K562 (cell line): ENCODE measurements around the gene ANKFN1. TPM values are rescaled to one million over a fixed set of nuclear protein-coding genes. Genes with fewer than 3 reads are reported as not detected.

ENCODE experiments used
- ATAC-seq: fragments of 200-7000 bp; cut with Tn5 transposase; 3 replicates; pipeline ENCODE4 v1.9.1; 2020; ENCODE audit warnings: moderate library complexity
- BruUV-seq: library from RNA; stranded (reverse); fragments of 400-500 nt; replicated peaks from 2 replicates; lab custom pipeline; 2021; lab: Mats Ljungman, UMichigan
- CTCF ChIA-PET: fragments of 300-600 bp; formaldehyde crosslinking; extraction: SDS; loops from one replicate; lab custom pipeline; 2021; ENCODE audit warnings: low intra/inter-chr PET ratio; lab: Yijun Ruan, JAX
- POLR2A ChIA-PET: fragments of 300-600, 350-650 bp; sonication (Branson Sonifier 250); formaldehyde crosslinking; extraction: SDS; loops from one replicate; lab custom pipeline; 2021; ENCODE audit warnings: antibody characterized with exemption, inconsistent platforms; lab: Yijun Ruan, JAX
- DNase-seq, 4 experiments: peaks; one replicate each; pipeline versions ENCODE4 v3.0.0 to v3.0.0-alpha.2; 2011 to 2018; ENCODE audit warnings: low spot score in 3 of 4, mixed read lengths in 3 of 4; ENCODE audit errors: extremely low read depth in 1 of 4
- FAIRE-seq: peaks from 2 replicates; lab custom pipeline; 2011; peaks lifted over from hg19 to GRCh38; lab: Jason Lieb, UNC
- H2AFZ ChIP-seq: 2 replicates; pipeline ENCODE4 v1.6.0; 2011; ENCODE audit warnings: low read depth, low read length, control low read depth, inconsistent platforms
- H3K27ac ChIP-seq: fragments of 200-600 bp; 3 replicates; pipeline ENCODE4 v1.8.0; 2011; ENCODE audit warnings: low read depth, mild to moderate bottlenecking, control low read depth, inconsistent platforms, low read length, moderate library complexity, mixed read lengths; ENCODE audit errors: extremely low read depth
- H3K27me3 ChIP-seq, 2 experiments: fragments of 300-600 bp in 1 of 2; 2 replicates in 1 of 2; 3 replicates in 1 of 2; pipeline versions ENCODE4 v1.6.0 to v1.8.0; 2011; ENCODE audit warnings: inconsistent platforms in 2 of 2, low read length in 2 of 2, mild to moderate bottlenecking in 1 of 2, mixed read lengths in 1 of 2, moderate library complexity in 1 of 2; ENCODE audit not compliant: control insufficient read depth in 2 of 2, insufficient read depth in 2 of 2
- H3K36me3 ChIP-seq: fragments of 300-600 bp; 3 replicates; pipeline ENCODE4 v1.8.0; 2011; ENCODE audit warnings: mild to moderate bottlenecking, low read length, inconsistent platforms; ENCODE audit not compliant: control insufficient read depth, insufficient read depth
- H3K4me1 ChIP-seq, 2 experiments: fragments of 200-600 bp in 1 of 2; replicated peaks in 1 of 2; 2 replicates in 1 of 2; 3 replicates in 1 of 2; pipeline versions ENCODE4 v1.5.1 to v1.8.0; 2011; ENCODE audit warnings: inconsistent platforms in 2 of 2, low read length in 2 of 2, mild to moderate bottlenecking in 1 of 2, mixed read lengths in 1 of 2, moderate library complexity in 1 of 2; ENCODE audit not compliant: control insufficient read depth in 2 of 2, insufficient read depth in 2 of 2
- H3K4me2 ChIP-seq: 2 replicates; pipeline ENCODE4 v1.6.1; 2011; ENCODE audit warnings: low read length, control low read depth, inconsistent platforms, mixed read lengths; ENCODE audit not compliant: insufficient read depth
- H3K4me3 ChIP-seq: fragments of 200-600 bp; sonication (generic), shearing (Covaris generic); 2 replicates; pipeline ENCODE4 v1.5.1; 2016; ENCODE audit warnings: control low read depth, inconsistent platforms
- H3K79me2 ChIP-seq: fragments of 200-600 bp; 3 replicates; pipeline ENCODE4 v1.8.0; 2011; ENCODE audit warnings: low read length, inconsistent platforms; ENCODE audit not compliant: control insufficient read depth, insufficient read depth
- H3K9ac ChIP-seq, 2 experiments: 2 replicates each; pipeline versions ENCODE4 v1.6.0 to v1.6.1; 2011; ENCODE audit warnings: low read depth in 2 of 2, low read length in 2 of 2, control low read depth in 1 of 2, inconsistent platforms in 1 of 2, mild to moderate bottlenecking in 1 of 2, mixed read lengths in 1 of 2; ENCODE audit not compliant: insufficient read depth in 1 of 2
- H3K9me1 ChIP-seq: one replicate; pipeline ENCODE4 v1.6.0; 2011; ENCODE audit warnings: inconsistent platforms, mild to moderate bottlenecking, low read length, moderate library complexity; ENCODE audit not compliant: control insufficient read depth, insufficient read depth
- H3K9me3 ChIP-seq: replicated peaks from 2 replicates; pipeline ENCODE4 v1.5.1; 2011; ENCODE audit warnings: low read depth, low read length, inconsistent platforms; ENCODE audit not compliant: control insufficient read depth, insufficient read depth
- H4K20me1 ChIP-seq: replicated peaks from 2 replicates; pipeline ENCODE4 v1.6.1; 2011; ENCODE audit warnings: low read length, inconsistent platforms, mixed read lengths; ENCODE audit not compliant: control insufficient read depth, insufficient read depth
- CREB3L1 ChIP-seq: fragments of 450-650 bp; IDR thresholded peaks from 2 replicates; pipeline ENCODE4 v1.6.1; 2014; ENCODE audit warnings: low read depth, mild to moderate bottlenecking, moderate library complexity, borderline replicate concordance
- DACH1 ChIP-seq: fragments of 450-650 bp; IDR thresholded peaks from 2 replicates; pipeline ENCODE4 v1.6.1; 2018; ENCODE audit not compliant: partially characterized antibody
- EP400 ChIP-seq: fragments of 450-650 bp; IDR thresholded peaks from 2 replicates; pipeline ENCODE4 v1.6.1; 2017; ENCODE audit warnings: antibody characterized with exemption, mild to moderate bottlenecking, moderate library complexity
- HDAC1 ChIP-seq, 2 experiments: fragments of 450-650 bp; IDR thresholded peaks; 2 replicates each; pipeline ENCODE4 v1.6.1; 2016 to 2017; ENCODE audit warnings: inconsistent platforms in 1 of 2, mild to moderate bottlenecking in 1 of 2, moderate library complexity in 1 of 2
- HDGF ChIP-seq: fragments of 450-650 bp; IDR thresholded peaks from 2 replicates; pipeline ENCODE4 v1.6.1; 2016
- NFE2 ChIP-seq: IDR thresholded peaks from 2 replicates; pipeline ENCODE4 v1.6.1; 2014; ENCODE audit warnings: antibody characterized with exemption, low read depth
- NFIC ChIP-seq: fragments of 450-650 bp; IDR thresholded peaks from 2 replicates; pipeline ENCODE4 v1.6.1; 2017; ENCODE audit warnings: mild to moderate bottlenecking, inconsistent platforms
- POLR2B ChIP-seq: fragments of 450-650 bp; IDR thresholded peaks from 2 replicates; pipeline ENCODE4 v1.6.1; 2018; ENCODE audit warnings: low read depth; ENCODE audit not compliant: partially characterized antibody
- RNF219 ChIP-seq: fragments of 250-450 bp; sonication (Bioruptor Pico); IDR thresholded peaks from 2 replicates; pipeline ENCODE4 v1.5.0; 2022; ENCODE audit warnings: mild to moderate bottlenecking
- SREBF1 ChIP-seq: fragments of 150-350 bp; IDR thresholded peaks from 2 replicates; pipeline ENCODE4 v1.6.1; 2014; ENCODE audit warnings: antibody characterized with exemption, low read depth, low read length, borderline replicate concordance
- SUPT5H ChIP-seq: fragments of 450-650 bp; IDR thresholded peaks from 2 replicates; pipeline ENCODE4 v1.6.1; 2016
- TBP ChIP-seq: optimal IDR thresholded peaks from 2 replicates; pipeline ENCODE3; 2011; ENCODE audit warnings: low read depth, low read length, improper control_type of control experiment
- TCF7 ChIP-seq: sonication (generic); IDR thresholded peaks from 2 replicates; pipeline ENCODE4 v1.6.1; 2016; ENCODE audit warnings: antibody characterized with exemption, borderline replicate concordance
- ZNF41 ChIP-seq: fragments of 250-450 bp; sonication (Bioruptor Pico); conservative IDR thresholded peaks from 2 replicates; pipeline ENCODE4 v1.4.0; 2020; ENCODE audit warnings: mild to moderate bottlenecking
- WGBS: fragments of 100-300 bp; shearing (Covaris generic); methylation state at CpG from one replicate; pipeline ENCODE4 v1.1.6; 2016; ENCODE audit warnings: low coverage, mixed read lengths; ENCODE audit not compliant: insufficient coverage; ENCODE audit errors: missing lambda C conversion rate; 5-methylcytosine and 5-hydroxymethylcytosine counted together
- in situ Hi-C: fragments of 300-500 bp; cut with MboI; formaldehyde crosslinking; loops from 4 replicates; pipeline ENCODE4 v1.15.0; 2018; ENCODE audit warnings: inconsistent platforms, mixed read lengths
- intact Hi-C: fragments of 100-400 bp; cut with micrococcal nuclease; formaldehyde crosslinking; loops from 2 replicates; pipeline ENCODE4 v1.14.2; 2022
- polyA plus RNA-seq, 8 experiments: library from polyadenylated mRNA; depleted of rRNA in 4 of 8; stranded (reverse) in 5 of 8; unstranded in 3 of 8; fragments of >200 nt; fragmentation: Nextera tagmentation in 2 of 8; fragmentation: Illumina TruSeq in 1 of 8; extraction: Ambion mirVana in 2 of 8; extraction: Trizol in 1 of 8; gene quantifications; 2 replicates each; pipeline versions ENCODE4 v1.2.1 to v1.2.3, GENCODE V29; 2011 to 2014; ENCODE audit warnings: inconsistent platforms in 1 of 8, missing spikeins in 1 of 8
- total RNA-seq, 7 experiments: library from RNA; depleted of rRNA in 6 of 7; stranded (reverse); fragments of >200 nt in 6 of 7; fragmentation: Illumina TruSeq in 2 of 7; extraction: Trizol in 2 of 7; gene quantifications; 2 replicates each; pipeline versions ENCODE4 v1.2.1 to v1.2.3, GENCODE V29; 2011 to 2021; ENCODE audit warnings: low replicate concordance in 1 of 7

ANKFN1 gene
- total and polyA plus RNA-seq, 9 of the 15 experiments (the other 6 are each of a cell fraction or from before 2014, with no cell fraction given), result 0.04 to 0.39 (median 0.15) TPM; not detected in 1

- no TSS peak for BruUV-seq
- no peak overlapping the region for H3K9ac ChIP-seq
- no peak overlapping the region for H3K4me3 ChIP-seq
- ATAC-seq (no peak), FAIRE-seq (no peak), DNase-seq (no peak)
- no peaks in the 10 kb centered on the region for H3K9me3 ChIP-seq
- no peaks in the 10 kb centered on the region for H3K9me1 ChIP-seq
- in situ Hi-C loops, result no loop called here
- H3K4me2 ChIP-seq, result no peak overlapping the region
- no peaks in the 10 kb centered on the region; a peak in 1 of 5 replicates for H3K27me3 ChIP-seq
- H2AFZ ChIP-seq, result no peak overlapping the region
- intact Hi-C loops, result no loop called here
- no peaks in the 10 kb centered on the region for H3K36me3 ChIP-seq
- WGBS, result 0% methylated on average over 7 of the region's 7 CpGs
- TF ChIP-seq POLR2B (no peak), NFE2 (no peak), DACH1 (no peak), SUPT5H (no peak)
- H4K20me1 ChIP-seq, result no peaks in the 10 kb centered on the region
- H3K27ac ChIP-seq, result no peak overlapping the region
- POLR2A ChIA-PET, result interaction anchor here (0.5 to 1.0 kb wide), 2 partner anchors 21 to 1391 kb away, joined by 3 read pairs; no protein-coding TSS in a partner anchor
- H3K79me2 ChIP-seq, result no peaks in the 10 kb centered on the region
- no peaks in the 10 kb centered on the region for H3K4me1 ChIP-seq
- CTCF ChIA-PET, result no interaction called here
These were observed 12.0 kb upstream of the ANKFN1 start for GRCh38 chr17:56141046-56141839.

GRCh38 chr17:56142325-56142724 lies 10.9 kb upstream of the ANKFN1 start:
- Histone ChIP-seq H2AFZ (no peak overlapping the region), H3K27ac (no peak overlapping the region), H3K36me3 (no peaks in the 10 kb centered on the region), H3K9me3 (no peaks in the 10 kb centered on the region), H3K4me1 (no peaks in the 10 kb centered on the region), H3K27me3 (no peaks in the 10 kb centered on the region; a peak in 1 of 5 replicates), H4K20me1 (no peaks in the 10 kb centered on the region), H3K9ac (no peak overlapping the region), H3K4me2 (no peak overlapping the region), H3K4me3 (no peak overlapping the region), H3K79me2 (no peaks in the 10 kb centered on the region), H3K9me1 (no peaks in the 10 kb centered on the region)
- DNase-seq (no peak), FAIRE-seq (no peak), ATAC-seq (no peak)
- no TSS peak for BruUV-seq
- intact Hi-C loops, result no loop called here
- 0% methylated on average over 1 of the region's 1 CpG for WGBS
- ChIA-PET CTCF (no interaction called here), POLR2A (interaction anchor here (1.0 to 1.3 kb wide), 2 partner anchors 11 to 20 kb away, joined by 3 read pairs; no protein-coding TSS in a partner anchor)
- in situ Hi-C loops, result no loop called here
- TF ChIP-seq RNF219 (no peak), HDAC1 (IDR thresholded peaks at IDR 0.05) (no peak), CREB3L1 (no peak), SREBF1 (no peak), TCF7 (no peak), HDGF (no peak), TBP (no peak), EP400 (no peak), NFIC (no peak), ZNF41 (CRISPR knock-in tag) (no peak)
